ENCODE results near the gene OLFML1.
"Not testable (repeated sequence)": the region's sequence is repeated elsewhere in the genome, so short reads cannot be mapped to it uniquely, and the experiment has no call there.

Gene OLFML1

DNA sequence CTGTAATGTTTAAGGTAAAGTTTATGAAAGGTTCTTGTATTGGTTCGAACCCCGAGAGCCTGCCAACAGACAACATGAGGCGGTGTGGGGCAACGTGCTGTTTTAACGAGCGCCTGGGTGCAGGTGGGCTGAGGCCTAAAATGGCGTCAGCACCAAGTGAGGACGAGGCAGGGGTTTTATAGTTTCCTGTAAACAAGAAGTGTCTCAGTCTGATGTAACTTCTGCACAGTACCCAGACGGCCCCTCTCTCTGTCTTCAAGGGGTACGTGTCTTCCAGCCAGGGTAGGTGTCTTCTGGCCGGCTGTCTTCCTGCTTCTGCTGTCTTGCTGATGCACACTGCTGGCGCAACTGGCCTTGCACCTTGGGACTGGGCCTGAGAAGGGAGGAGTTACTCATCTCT lies 31.2 kb downstream of the OLFML1 start:
- in situ Hi-C loops (cut with MboI; ENCODE audit: low sequenced_read_pairs, unreplicated experiment), result loop anchor here (25.0 kb wide), 1 partner anchor 471 kb away; the partner anchor contains the start of gene EIF3F
- TF ChIP-seq, protein P1, sequence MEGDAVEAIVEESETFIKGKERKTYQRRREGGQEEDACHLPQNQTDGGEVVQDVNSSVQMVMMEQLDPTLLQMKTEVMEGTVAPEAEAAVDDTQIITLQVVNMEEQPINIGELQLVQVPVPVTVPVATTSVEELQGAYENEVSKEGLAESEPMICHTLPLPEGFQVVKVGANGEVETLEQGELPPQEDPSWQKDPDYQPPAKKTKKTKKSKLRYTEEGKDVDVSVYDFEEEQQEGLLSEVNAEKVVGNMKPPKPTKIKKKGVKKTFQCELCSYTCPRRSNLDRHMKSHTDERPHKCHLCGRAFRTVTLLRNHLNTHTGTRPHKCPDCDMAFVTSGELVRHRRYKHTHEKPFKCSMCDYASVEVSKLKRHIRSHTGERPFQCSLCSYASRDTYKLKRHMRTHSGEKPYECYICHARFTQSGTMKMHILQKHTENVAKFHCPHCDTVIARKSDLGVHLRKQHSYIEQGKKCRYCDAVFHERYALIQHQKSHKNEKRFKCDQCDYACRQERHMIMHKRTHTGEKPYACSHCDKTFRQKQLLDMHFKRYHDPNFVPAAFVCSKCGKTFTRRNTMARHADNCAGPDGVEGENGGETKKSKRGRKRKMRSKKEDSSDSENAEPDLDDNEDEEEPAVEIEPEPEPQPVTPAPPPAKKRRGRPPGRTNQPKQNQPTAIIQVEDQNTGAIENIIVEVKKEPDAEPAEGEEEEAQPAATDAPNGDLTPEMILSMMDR (IDR thresholded peaks at IDR 0.05; ENCODE audit: borderline replicate concordance, control extremely low read depth, extremely low read depth, insufficient read depth, missing control alignments), result no peak
- no peak for DNase-seq (ENCODE audit: low spot score)

DNA sequence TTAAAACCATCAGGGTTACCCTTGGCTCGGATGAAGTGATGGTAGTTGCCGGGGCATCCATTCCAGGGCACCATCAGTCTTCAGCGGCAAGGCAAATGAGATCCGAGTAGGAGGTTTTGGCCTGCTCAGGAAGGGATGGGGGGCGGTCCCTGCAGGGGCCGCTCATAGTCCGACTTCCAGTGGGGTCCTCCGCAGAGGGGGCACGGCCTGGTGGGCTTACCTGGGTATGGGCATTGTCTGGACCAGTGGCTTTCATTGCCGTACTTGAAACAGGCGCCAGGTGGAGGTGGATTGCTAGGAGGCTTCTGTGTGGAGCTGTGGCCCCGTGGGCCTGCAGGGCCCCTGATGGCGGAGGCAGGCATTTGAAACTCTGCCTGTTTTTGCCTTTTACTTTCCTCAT lies 32.4 kb downstream of the OLFML1 start:
- in situ Hi-C loops (cut with MboI; ENCODE audit: low sequenced_read_pairs, unreplicated experiment), result loop anchor here (25.0 kb wide), 1 partner anchor 470 kb away; the partner anchor contains the start of gene EIF3F
- not testable (repeated sequence) for DNase-seq (ENCODE audit: low spot score)

GRCh38 chr11:7518811-7519562 lies 33.7 kb downstream of the OLFML1 start:
- TF ChIP-seq, protein P1 (IDR thresholded peaks at IDR 0.05; ENCODE audit: borderline replicate concordance, control extremely low read depth, extremely low read depth, insufficient read depth, missing control alignments), result no peak
- DNase-seq (ENCODE audit: low spot score), result no peak
- in situ Hi-C loops (cut with MboI; ENCODE audit: low sequenced_read_pairs, unreplicated experiment), result loop anchor here (25.0 kb wide), 1 partner anchor 468 kb away; the partner anchor contains the start of gene EIF3F

DNA sequence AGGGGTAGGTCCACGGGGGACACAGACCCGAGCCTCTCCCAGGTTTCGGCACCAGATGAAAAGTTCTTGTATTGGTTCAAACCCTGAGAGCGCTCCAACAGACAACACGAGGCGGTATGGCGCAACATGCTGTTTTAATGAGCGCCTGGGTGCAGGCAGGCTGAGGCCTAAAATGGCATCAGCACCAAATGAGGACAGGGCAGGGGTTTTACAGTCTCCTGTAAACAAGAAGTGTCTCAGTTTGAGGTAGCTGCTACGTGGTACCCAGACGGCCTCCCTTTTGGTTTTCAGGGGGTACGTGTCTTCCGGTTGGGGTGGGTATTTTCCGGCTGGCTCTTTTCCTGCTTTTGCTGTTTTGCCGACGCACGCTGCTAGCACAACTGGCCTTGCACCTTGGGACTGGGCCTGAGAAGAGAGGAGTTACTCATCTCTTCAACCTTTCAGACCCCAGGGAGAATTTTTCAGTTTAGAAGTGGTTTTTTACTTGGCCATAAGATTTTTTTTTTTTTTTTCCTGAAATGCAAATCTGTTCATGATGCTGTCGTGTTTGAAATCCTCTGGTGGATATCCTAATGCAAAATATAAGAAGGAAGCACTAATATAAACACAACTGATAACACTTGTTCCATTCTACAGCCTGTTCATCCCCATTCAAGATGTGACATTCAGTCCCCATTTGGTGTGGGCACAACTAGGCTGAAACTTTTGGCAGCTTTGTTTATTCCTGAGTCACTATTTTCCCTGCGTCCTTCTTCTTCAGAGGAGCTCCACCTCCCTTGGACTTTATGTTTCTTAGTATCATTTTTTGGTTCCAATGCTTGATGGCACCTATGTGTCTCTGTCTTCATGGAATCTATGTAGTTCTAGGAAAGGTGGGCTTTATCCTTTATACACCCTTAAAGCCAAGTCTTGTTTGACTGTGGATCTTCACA lies 35.0 kb downstream of the OLFML1 start:
- in situ Hi-C loops (cut with MboI; ENCODE audit: low sequenced_read_pairs, unreplicated experiment), result loop anchor here (25.0 kb wide), 1 partner anchor 467 kb away; the partner anchor contains the start of gene EIF3F
- peak; percentile 37 for DNase-seq (ENCODE audit: low spot score)
- TF ChIP-seq, protein P1 (IDR thresholded peaks at IDR 0.05; ENCODE audit: borderline replicate concordance, control extremely low read depth, extremely low read depth, insufficient read depth, missing control alignments), result no peak

DNA sequence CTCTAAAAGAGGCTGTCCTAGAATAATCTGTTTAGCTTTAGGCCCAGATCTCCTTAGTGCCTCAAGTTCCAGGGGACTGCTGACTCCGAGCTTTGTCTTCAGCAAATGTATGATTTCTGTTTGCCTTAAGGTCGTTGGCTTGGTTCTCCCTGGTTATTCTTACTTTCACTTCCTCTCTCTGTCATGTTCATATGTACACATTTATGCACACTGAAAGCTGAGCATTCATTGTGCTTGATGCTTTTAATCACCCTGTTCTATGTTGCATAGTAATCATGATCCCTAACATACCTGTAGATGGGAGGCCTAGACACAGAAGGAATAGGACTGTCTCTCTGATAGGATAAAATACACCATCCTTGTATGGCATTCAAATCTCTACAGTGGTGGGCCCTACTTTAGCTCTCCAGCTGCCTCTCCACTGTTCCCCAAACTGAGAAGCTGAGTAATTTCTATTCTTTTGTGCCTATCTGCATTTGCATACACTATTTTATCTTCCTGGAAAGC lies 35.7 kb downstream of the OLFML1 start:
- TF ChIP-seq, protein P1 (IDR thresholded peaks at IDR 0.05; ENCODE audit: borderline replicate concordance, control extremely low read depth, extremely low read depth, insufficient read depth, missing control alignments), result no peak
- in situ Hi-C loops (cut with MboI; ENCODE audit: low sequenced_read_pairs, unreplicated experiment), result loop anchor here (25.0 kb wide), 1 partner anchor 466 kb away; the partner anchor contains the start of gene EIF3F
- DNase-seq (ENCODE audit: low spot score), result peak; percentile 57

DNA sequence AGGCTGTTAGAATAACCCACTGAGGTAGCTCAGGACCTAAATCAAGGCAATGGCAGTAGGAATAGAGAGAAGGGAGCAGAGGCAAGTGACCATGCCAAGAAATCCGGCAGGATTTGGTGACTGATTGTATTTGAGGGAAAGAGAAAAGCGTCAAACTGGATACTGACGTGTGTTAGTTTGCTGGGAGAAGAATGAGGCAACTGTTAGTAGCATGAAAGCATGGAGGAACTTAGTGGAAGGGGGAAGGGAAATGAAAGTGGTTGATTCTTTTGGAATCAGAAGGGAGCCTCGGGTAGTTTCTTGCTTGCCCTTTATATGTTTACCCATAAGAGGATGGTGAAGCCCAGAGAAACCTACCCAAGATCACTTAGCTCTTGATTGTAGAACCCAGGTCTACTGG lies 36.8 kb downstream of the OLFML1 start:
- in situ Hi-C loops (cut with MboI; ENCODE audit: low sequenced_read_pairs, unreplicated experiment), result loop anchor here (25.0 kb wide), 1 partner anchor 465 kb away; the partner anchor contains the start of gene EIF3F
- no peak for DNase-seq (ENCODE audit: low spot score)
- TF ChIP-seq, protein P1 (IDR thresholded peaks at IDR 0.05; ENCODE audit: borderline replicate concordance, control extremely low read depth, extremely low read depth, insufficient read depth, missing control alignments), result no peak

Measured in GM13976 (cell line).